Measurements from ENCODE around the gene PRR16.

PRR16 gene

GRCh38 chr5:120532835-120533234, 68.7 kb downstream of the PRR16 start:
- no peak for TF ChIP-seq CTCF (IDR thresholded peaks at IDR 0.05; ENCODE audit: extremely low read depth, missing control alignments)

GRCh38 chr5:120533581-120533980, 69.5 kb downstream of the PRR16 start:
- no peak for DNase-seq (ENCODE audit: low spot score)
- TF ChIP-seq CTCF (IDR thresholded peaks at IDR 0.05; ENCODE audit: extremely low read depth, missing control alignments), result no peak

More at GRCh38 chr5:120532835-120533234, 68.7 kb downstream of the PRR16 start:
- no peak for DNase-seq (ENCODE audit: low spot score)

- no peak for DNase-seq (ENCODE audit: low spot score)
- no peak for TF ChIP-seq CTCF (IDR thresholded peaks at IDR 0.05; ENCODE audit: extremely low read depth, missing control alignments)
Measured at GRCh38 chr5:120535900-120536299, 71.8 kb downstream of the PRR16 start.

GRCh38 chr5:120538149-120538548, 74.0 kb downstream of the PRR16 start:
- no peak for TF ChIP-seq CTCF (IDR thresholded peaks at IDR 0.05; ENCODE audit: extremely low read depth, missing control alignments)
- DNase-seq (ENCODE audit: low spot score), result no peak

- no peak for DNase-seq (ENCODE audit: low spot score)
- no peak for TF ChIP-seq CTCF (IDR thresholded peaks at IDR 0.05; ENCODE audit: extremely low read depth, missing control alignments)
Measured at GRCh38 chr5:120538644-120539043, 74.5 kb downstream of the PRR16 start.

GRCh38 chr5:120539471-120539870, 75.4 kb downstream of the PRR16 start:
- TF ChIP-seq CTCF (IDR thresholded peaks at IDR 0.05; ENCODE audit: extremely low read depth, missing control alignments), result no peak
- no peak for DNase-seq (ENCODE audit: low spot score)

- no peak for TF ChIP-seq CTCF (IDR thresholded peaks at IDR 0.05; ENCODE audit: extremely low read depth, missing control alignments)
- no peak for DNase-seq (ENCODE audit: low spot score)
Measured at GRCh38 chr5:120540097-120540496, 76.0 kb downstream of the PRR16 start.

Measured in GM20000 (cell line).